Activated T-helper 9 cell treated with anti-CD3 and anti-CD28 coated beads, Interleukin-2, amount 50 U/mL, for 16 hours (primary cell): ENCODE results near the gene SMC4.
A peak's percentile ranks its signal among the peaks of the same experiment; 100 is the strongest.

ENCODE experiments used
- DNase-seq: peaks from one replicate; pipeline ENCODE4 v3.0.0-alpha.2; 2020; ENCODE audit warnings: low read depth

SMC4 gene

DNA sequence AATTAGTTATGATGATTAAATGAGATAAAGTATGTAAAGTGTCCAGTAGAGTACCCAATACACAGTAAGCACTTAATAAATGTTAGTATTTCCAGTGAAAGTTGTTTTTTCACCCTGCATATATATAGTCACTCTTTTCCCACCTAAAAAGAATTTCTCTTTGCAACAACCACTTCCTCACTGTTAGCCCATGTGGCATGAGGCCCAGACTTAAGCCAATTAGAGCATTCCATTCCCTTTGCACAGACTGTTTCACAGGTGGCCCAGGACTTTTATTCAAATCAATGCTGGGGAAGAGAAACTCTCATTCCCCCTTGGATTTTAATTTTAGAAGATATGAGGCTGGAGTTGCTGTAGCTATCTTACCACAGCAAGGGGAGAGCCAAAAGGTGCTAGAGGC, 4.2 kb upstream of the SMC4 start:
- DNase-seq, result no peak

DNA sequence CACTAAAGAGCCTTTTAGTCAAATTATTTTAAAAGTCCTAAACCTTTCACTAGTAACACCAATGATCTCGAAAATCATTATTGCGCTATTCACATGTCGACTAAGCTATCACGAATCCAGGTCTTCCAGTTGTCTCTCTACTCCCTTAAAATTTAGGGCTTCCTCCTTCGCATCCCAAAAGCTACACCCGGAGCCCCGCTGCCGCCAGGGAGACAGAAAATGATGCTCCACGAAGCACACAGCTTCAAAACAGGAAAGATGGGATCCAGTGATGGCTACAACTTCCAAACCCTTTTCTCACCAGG, 678 bp upstream of the SMC4 start:
- no peak for DNase-seq

DNA sequence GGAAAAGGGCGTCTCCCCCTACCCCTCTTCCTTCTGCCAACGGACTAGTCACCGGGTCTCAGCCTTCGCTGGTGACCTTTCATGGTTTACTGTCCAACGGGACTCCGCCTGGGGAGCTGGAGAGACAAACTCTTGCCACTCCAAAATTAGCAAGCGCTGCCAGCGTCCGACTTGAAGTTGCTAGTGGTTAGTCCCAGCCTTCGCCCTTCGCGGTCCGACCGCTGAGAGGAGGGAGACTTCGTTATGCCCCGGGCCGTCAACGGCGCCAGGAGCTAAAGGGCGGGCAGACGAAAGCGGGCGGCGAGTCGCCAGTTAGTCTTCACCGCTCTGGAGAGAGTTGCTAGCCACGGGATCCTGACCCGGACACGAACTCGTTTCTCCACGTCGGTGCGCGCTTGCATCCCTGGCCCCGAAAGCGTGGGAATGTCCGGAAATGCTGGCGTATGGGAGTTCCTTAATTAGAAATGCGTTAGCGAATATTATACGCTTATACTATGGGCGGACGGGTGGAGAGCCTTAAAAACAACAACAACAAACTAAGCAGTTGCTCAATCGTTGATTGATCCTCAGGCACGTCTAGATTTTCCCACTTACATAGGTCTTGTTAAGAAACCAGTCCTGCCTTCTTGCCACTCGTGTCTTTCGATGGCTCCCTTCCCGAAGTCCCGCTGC, 716 bp downstream of the SMC4 start:
- peak; percentile 10 for DNase-seq

DNA sequence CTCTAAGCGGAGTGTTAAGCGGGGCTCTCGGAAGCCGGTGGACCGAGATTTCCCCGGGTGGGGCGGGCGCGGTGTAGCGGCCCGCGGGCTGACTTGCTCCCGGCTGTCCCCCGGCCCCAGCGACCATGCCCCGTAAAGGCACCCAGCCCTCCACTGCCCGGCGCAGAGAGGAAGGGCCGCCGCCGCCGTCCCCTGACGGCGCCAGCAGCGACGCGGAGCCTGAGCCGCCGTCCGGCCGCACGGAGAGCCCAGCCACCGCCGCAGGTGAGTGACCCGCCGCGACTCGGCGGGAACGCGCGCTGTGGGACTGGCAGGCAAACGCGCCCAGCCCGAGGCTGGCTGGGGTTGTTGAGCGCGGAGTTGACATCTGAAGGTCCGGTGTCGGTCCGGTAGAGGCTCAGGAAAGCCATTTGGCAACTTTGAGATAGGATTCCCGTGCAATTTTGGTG, 1.3 kb downstream of the SMC4 start:
- peak; percentile 2 for DNase-seq

DNA sequence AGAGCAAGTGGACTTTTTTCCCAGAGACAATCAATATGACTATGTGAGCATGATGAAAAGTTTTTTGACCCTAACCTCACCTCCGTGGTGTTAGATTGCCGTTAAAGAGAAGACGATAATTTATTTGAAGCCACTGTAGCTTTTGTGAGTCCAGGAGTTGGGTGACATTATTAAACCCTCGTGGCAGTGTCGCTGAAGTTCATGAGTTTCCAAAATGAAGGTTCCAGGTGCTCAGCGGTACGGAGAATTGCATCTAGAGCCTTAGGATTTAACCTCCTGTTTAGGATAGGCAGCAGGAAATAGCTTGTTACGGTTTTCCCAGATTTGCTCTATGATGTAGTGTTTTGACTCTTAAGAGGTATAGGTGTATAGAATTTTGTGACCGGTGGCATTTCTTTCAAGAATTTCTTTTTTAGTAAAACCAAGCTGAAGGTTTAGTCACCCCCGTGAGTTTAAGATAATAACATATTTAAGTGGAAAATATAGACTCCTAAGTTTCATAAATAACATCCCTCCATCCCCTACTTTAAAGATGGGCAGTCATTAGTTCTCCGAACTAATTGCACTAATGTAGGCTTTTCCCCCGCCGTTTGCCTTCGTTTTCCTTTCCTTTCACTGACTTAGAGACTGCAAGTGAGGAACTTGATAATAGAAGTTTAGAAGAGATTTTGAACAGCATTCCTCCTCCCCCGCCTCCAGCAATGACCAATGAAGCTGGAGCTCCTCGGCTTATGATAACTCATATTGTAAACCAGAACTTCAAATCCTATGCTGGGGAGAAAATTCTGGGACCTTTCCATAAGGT, 2.0 kb downstream of the SMC4 start:
- DNase-seq, result no peak

DNA sequence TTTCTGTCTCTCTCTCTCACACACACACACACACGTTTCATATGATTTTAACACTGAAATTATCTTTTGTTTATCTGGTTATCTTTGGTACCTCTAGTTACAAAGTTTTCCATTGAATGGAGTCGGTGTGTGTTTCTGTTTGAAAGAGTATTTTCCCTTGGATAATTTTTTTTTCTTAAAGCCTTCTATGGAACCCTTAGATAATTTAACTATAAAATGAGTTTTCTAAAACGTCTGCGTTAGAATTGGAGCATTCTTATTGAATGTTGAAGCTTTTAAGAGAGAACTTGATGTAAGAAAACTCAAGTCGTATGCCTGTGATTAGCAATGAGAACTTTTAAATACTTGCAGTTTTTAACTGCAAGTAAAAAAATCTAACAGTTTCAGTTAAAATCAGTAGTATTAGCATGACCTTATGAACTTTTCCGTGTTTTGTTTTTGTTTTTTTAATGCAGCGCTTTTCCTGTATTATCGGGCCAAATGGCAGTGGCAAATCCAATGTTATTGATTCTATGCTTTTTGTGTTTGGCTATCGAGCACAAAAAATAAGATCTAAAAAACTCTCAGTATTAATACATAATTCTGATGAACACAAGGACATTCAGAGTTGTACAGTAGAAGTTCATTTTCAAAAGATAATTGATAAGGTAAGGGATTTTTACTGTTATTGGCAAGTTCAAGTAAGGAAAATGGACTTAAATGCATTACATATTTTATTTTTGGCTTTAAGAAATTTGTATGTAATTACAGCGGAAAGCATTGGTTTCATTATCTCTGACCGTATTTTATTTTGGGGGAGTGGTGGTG, 3.0 kb downstream of the SMC4 start:
- DNase-seq, result no peak

DNA sequence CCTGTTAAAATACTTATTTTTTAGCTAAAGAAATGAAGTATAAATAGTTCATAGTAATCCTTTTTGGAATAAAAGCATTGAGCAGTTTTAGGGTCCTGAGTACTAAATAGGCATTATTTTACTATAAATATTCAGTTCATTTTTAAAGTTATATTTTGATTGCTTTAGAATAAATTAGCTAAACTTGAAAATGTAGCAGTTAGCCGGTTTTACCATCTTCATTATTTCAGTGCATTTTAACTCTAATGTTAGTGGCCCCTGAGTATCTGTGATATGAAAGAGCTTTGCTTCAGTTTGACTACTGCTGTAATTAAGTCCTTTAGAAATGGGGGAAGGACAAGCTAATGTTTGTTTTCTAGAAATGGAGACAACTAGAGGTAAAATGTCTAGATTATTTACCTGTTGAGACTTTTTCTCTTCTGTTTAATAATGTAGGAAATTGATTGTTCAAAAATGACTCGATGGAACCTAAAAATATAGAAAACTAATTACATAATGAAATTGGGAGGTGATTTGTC, 3.6 kb downstream of the SMC4 start:
- DNase-seq, result no peak

DNA sequence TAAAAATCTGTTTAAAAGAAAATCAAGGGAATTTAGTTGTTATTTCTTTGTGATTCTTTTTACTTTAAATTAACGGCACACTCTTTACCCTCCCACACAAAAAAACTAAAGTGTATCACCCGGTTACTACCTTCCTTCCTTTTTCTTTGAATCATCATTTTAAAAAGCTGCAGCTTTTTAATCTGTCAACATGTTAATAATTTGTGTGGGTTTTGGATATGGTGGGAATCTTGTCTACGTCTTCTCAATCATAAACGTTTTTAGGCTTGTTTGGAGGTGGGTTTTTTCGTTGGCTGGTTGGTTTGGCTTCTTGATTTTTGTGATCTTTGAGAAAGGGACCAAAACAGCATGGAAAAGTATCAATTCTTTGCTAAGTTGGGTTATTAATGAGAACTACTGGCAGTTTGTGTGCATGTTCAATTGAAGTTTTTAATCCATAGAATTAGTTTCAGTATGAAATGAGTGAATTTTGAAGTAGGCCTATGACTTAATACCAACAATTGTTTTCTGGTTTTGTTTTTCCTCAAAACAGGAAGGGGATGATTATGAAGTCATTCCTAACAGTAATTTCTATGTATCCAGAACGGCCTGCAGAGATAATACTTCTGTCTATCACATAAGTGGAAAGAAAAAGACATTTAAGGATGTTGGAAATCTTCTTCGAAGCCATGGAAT, 4.5 kb downstream of the SMC4 start:
- DNase-seq, result no peak

DNA sequence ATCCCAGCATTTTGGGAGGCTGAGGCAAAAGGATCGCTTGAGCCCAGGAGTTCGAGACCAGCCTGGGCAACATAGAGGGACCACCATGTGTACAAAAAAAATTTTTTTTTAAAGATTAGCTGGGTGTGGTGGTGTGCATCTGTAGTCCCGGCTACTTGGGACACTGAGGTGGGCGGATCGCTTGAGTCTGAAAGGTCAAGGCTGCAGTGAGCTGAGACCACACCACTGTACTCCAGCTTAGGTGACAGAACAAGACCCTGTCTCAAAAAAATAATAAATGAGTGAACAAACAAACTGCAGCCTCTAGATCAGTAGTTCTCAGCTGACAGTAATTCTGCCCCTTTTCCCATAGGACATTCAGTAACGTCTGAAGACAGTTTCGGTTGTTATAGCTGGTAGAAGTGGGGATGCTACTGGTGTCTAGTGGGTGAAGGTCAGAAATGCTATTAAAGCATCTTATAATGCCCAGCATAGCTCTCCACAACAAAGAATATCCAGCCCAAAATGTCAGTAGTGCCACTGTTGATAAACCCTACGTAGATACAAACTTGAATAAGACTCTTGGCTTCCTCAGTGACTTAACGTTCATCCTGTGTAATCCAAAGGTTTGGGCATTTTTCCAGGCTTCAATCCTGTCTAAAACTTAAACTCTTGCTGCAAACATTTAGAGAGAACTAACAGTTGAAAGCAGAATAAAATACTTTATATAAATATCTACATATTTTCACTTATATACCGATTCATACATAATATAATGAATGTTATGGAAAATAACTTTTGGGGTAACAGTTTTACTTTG, 10.6 kb downstream of the SMC4 start:
- DNase-seq, result no peak

DNA sequence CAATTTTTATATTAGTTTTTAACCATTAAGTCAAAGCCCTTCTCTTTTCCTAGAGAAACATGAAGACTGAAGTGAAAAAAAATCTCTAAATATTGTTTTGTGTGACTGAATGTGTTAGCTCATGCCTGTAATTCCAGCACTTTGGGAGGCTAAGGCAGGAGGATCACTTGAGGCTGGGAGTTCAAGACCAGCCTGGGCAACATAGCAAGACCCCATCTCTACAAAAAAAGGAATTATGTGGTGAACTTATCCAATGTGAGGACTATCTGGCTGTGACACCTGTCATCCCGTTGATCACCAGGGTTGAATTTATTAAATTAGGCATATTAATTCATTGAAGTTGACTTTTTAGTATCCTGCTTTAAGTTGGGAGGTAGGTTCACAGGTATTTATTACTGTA, 13.0 kb downstream of the SMC4 start:
- DNase-seq, result no peak

DNA sequence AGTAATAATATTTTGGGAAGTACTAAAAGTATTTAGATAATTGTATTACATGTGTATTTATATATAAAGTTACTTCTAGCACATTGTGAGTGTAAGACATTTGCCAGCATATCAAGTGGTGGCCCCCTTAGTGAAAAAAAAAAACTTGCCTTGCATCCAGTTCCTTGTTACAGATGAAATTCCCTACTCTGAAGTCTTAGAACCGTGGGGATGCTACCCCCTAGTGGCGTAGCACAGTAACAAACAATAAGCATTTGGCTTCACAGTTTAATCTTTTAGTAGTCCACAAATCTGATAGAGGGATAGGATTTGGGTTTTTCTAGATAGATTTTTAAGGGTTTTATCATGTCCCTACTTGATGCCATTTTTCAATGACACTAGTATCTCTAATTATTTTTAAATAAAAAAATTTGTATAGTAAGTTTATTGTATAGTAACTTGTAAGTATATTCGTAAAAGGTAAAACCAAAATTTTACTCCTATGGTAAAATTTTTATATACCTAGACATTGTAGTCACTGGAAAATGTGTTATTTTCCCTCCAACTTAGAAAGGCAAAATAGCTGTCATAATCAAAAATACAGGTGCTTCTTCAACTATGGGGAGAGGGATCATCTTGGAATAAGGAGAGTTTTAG, 14.3 kb downstream of the SMC4 start:
- DNase-seq, result peak; percentile 37

DNA sequence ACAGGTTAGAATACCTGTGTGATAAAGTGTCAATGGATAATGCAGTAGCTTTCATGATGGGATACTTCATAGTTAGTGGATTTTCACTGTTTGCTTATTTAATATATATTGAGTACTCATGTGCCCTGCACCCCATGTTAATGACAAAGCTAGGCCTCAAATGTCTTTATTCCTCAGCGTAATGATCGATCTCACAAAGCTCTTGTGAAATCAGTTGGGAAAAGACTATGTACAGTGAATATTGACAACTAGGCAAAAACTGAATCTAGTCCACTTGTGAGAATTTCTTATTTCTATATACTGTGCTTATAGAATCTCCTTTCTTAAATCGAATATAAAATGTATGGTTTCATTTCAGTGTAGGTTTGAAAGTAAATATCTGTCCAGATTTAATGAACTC, 17.9 kb downstream of the SMC4 start:
- no peak for DNase-seq

DNA sequence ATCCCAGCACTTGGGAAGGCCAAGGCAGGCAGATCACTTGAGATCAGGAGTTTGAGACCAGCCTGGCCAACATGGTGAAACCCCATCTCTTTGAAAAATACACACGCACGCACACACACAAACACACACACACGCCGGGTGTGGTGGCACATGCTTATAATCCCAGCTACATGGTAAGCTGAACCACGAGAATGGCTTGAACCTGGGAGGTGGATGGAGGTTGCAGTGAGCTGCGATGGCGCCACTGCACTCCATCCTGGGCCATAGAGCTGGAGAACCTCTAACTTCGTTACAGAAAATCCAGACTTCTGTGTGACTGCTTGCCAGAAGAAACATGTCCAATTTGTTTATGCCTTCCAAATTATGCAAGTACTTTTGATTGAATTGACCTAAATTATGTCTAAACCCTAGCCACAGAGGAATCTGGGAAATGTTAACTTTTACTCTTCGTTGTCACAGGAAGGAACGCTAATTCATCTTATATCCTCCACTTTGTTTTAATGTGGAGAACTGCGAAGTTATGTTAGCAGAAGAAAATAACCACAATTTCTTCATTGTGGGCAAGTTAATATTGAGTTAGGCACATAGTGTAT, 28.5 kb downstream of the SMC4 start:
- DNase-seq, result no peak

DNA sequence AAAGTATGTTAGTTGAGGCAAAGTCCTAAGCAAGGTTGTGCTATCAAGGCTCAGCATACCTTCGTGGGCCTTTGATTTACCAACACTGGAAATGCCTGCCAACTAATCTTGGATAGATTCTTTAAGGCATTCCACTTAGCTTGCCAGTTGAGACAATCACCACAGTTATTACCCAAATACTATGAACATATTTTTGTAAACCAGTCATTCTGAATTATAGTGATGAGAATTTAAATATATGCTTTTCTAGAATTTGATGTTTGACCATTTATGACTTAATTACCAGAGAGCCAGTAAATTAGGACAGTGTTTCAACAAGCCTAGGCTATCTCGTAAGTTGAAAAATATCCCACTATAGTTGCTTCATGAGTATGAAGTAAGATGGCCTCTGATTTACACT, 34.6 kb downstream of the SMC4 start:
- no peak for DNase-seq

DNA sequence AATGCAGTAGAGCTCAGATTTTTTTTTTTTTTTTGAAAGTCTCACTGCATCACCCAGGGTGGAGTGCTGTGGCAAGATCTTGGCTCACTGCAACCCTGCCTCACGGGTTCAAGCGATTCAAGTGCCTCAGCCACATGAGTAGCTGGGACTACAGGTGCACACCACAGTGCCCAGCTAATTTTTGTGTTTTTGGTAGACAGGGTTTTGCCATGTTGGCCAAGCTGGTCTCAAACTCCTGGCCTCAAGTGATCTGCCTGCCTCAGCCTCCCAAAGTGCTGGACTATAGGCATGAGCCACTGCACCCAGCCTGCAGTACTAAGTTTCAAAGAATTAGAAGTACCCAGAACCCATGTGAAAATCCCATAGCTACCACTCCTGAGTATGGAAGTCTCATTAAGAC, 35.6 kb downstream of the SMC4 start:
- DNase-seq, result no peak

DNA sequence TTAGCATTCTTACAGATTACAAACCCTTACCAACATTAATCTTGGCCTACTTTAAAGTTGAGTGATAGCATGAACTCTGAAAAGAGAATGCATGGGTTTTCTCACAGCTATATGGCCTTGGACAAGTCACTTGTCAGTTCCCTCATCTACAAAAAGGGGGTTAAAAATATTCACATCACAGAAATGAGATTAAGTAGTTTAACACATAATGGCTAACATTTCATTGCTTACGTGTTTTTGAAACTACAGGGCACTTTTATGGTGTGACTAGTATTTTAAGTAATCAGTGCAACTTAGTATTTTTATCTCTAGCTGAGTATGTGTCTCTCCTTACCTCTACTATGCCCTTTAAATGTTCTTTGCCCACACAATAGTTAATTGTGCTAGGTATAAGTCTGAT, 36.3 kb downstream of the SMC4 start:
- no peak for DNase-seq

DNA sequence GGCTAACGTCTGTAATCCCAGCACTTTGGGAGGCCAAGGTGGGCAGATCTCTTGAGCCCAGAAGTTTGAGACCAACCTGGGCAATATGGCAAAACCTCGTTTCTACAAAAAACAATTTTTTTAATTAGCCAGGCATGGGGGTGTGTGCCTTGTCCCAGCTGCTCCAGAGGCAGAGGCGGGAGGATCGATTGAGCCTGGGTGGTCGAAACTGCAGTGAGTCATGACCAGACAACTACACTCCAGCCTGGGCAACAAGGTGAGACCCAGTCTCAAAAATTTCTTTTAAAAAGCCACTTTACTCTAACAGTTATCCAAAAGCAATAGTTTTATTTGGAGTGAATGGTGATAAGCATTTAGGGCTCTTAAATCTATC, 37.6 kb downstream of the SMC4 start:
- no peak for DNase-seq

DNA sequence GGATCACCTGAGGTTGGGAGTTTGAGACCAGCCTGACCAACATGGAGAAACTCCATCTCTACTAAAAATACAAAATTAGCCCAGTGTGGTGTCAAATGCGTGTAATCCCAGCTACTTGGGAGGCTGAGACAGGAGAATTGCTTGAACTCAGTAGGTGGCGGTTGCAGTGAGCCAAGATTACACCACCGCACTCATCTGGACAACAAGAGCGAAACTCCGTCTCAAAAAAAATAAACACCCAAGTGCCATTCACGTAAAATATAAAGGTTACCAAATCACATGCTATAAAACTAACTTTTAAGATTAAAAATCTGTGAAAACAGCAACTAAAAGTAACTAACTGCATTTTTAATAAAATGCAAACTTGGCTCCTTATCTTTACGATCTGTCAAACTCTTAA, 41.2 kb downstream of the SMC4 start:
- DNase-seq, result no peak

DNA sequence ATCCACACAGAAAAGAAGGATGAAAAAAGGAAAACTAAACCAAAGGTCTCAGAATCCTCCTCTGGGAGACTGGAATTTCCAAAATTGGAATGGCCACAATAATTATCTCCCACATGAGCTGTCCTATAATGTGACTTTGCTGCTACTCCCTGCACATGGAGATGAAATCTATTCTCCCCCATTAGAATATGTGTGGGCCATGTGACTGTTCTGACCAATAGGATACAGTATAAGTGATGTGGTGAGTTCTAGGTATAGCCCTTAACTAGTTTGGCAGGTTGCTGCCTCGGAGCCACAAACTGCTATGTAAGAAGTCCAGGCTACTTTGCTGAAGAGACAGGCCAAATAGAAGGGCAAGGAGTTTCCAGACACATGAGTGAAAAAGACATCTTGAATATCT, 45.0 kb downstream of the SMC4 start:
- no peak for DNase-seq

DNA sequence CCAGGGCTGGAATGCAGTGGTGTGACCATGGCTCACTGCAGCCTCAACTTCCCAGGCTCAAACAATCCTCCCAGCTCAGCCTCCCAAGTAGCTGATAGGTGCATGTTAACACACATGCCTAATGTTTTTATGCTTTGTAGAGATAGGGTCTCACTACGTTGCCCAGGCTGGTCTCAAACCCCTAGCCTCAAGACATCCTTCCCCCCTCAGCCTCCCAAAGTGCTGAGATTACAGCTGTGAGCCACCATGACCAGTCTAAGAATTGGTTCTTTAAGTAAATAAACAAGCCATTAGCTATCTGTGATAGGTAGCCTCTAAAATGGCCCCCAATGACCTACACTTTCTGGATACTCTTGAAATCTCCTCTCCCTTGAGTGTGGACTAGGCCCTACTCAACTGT, 46.4 kb downstream of the SMC4 start:
- no peak for DNase-seq
